ES-I3 (cell line): Measurements from ENCODE around the gene RAB40C.

Source experiments
- H3K36me3 ChIP-seq: 2 replicates; pipeline ENCODE4 v1.6.1; 2013; ENCODE audit warnings: mild to moderate bottlenecking, low read length, control low read depth, moderate library complexity; ENCODE audit not compliant: insufficient read depth
- H3K4me1 ChIP-seq: 2 replicates; pipeline ENCODE4 v1.6.1; 2013; ENCODE audit warnings: mild to moderate bottlenecking, control low read depth, low read length; ENCODE audit not compliant: insufficient read depth
- H3K9ac ChIP-seq: 2 replicates; pipeline ENCODE4 v1.6.1; 2013; ENCODE audit warnings: low read depth, mild to moderate bottlenecking, low read length, moderate library complexity
- H3K9me3 ChIP-seq: 2 replicates; pipeline ENCODE4 v1.6.1; 2013; ENCODE audit warnings: mild to moderate bottlenecking, low read length, moderate library complexity; ENCODE audit not compliant: control insufficient read depth, insufficient read depth

The RAB40C gene

GRCh38 chr16:651844-652243 lies 62.0 kb downstream of the RAB40C start:
- Histone ChIP-seq H3K36me3 (no peaks in the 10 kb centered on the region), H3K4me1 (no peaks in the 10 kb centered on the region), H3K9ac (no peak overlapping the region), H3K9me3 (no peaks in the 10 kb centered on the region)

DNA sequence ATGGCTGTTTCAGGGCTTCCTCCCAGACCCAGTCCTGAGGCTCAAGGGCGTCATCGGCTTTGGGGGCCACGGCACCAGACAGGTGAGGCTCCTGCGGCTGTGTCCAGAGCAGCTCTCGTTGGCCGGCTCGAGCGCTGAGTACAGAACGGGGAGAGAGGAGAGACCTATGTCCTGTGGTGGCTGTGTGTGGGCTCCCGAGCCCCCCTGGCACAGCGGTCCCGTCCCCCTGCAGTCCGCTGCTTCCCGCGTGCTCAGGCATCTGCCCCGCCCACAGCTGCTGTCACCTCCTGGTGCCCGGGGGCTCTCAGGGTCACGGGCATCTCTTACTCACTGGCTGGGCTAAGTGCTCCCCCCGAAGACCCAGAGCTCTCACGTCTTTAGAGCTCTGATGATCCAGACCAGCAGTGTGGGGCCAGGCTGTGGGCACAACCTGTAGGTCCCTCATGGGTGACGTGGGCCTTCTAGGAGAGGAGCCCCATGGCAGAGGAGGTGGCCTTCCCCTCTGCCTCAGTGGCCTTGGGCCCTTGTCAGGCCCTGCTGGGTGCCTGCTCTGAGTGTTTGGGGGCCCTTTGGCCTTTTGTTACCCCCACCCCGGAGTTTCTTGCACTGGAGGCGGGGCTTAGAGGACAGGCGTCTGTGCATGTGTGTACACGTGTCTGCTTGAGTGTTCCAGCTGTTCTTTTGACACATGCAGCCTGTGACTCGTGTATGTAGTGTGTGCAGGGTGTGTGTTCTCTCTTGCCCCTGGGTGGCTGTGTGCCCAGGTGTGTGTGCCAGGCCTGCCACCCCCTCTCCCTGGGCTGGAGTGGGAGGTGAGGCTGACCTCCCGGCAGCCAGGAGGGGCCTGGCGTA lies 62.8 kb downstream of the RAB40C start:
- Histone ChIP-seq H3K9ac (no peak overlapping the region), H3K36me3 (no peaks in the 10 kb centered on the region)

GRCh38 chr16:654034-654433 lies 64.2 kb downstream of the RAB40C start:
- Histone ChIP-seq H3K4me1 (no peaks in the 10 kb centered on the region), H3K36me3 (no peaks in the 10 kb centered on the region), H3K9me3 (no peaks in the 10 kb centered on the region), H3K9ac (no peak overlapping the region)

More for the DNA sequence above, 62.8 kb downstream of the RAB40C start:
- Histone ChIP-seq H3K9me3 (no peaks in the 10 kb centered on the region), H3K4me1 (no peaks in the 10 kb centered on the region)

DNA sequence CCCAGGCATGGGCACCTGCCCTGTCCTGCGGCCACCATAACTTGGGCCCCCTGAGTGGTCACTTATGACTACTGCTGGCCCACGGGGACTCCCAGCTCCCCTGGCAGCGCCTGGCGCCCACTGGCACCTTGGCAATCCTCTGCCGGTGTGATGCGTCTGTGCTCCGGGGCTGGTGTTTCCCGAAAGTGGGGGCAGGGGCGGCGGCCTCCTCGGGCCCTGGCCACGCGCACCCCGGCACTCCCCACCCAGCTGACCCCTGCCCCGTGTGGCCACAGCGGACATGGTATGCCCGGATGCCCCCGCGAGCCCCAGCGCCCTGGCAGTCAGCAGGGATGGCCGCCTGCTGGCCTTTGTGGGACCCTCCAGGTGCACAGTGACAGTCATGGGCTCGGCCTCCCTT lies 67.6 kb downstream of the RAB40C start:
- no peaks in the 10 kb centered on the region for H3K9me3 ChIP-seq
- no peaks in the 10 kb centered on the region for H3K36me3 ChIP-seq
- H3K9ac ChIP-seq: no peak overlapping the region
- H3K4me1 ChIP-seq: no peaks in the 10 kb centered on the region; the same call in 1 of the 2 replicates

- no peaks in the 10 kb centered on the region; the same call in 1 of the 2 replicates for H3K4me1 ChIP-seq
- H3K9me3 ChIP-seq: no peaks in the 10 kb centered on the region
- H3K36me3 ChIP-seq: no peaks in the 10 kb centered on the region
- no peak overlapping the region for H3K9ac ChIP-seq
These were observed 69.1 kb downstream of the RAB40C start for GRCh38 chr16:658679-659571.

DNA sequence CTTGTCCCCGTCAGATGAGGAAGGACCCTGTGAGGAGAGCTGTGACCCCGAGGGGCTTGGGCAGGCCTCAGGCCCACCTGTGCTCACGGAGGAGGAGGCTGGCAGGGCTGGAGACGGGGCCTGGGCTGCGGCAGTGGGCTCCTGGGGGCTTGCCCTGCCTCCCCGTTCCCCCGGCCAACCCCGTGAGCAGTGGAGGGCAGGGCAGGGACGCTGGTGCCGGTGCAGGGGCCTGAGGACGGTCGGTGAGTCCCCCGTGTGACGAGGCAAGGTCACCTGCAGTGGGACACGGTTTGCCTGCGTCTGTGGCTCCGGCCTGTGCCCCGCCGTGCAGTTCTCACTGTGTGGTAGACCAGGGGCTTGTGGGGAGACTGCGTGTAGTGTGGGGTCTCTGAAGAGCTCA lies 69.8 kb downstream of the RAB40C start:
- Histone ChIP-seq H3K36me3 (no peaks in the 10 kb centered on the region), H3K9ac (no peak overlapping the region), H3K9me3 (no peaks in the 10 kb centered on the region), H3K4me1 (no peaks in the 10 kb centered on the region; the same call in 1 of the 2 replicates)

DNA sequence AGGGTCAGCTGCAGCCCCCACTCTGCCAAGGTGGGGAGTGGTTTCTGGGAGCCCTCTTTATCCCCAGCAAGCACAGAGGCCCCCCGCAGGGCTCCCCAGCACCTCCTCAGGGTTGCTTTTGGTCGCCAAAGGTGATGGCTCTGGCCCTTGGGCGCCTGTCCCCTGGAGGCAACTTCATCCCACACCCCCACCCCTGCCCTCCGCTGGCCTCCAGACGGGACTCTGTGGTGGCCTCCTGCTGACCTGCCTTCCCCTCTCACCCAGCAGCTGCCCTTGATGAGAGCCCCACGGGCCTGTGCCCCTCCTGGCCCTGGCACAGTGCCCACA lies 70.2 kb downstream of the RAB40C start:
- Histone ChIP-seq H3K9ac (peak overlapping the region; percentile 51), H3K9me3 (no peaks in the 10 kb centered on the region), H3K4me1 (no peaks in the 10 kb centered on the region; the same call in 1 of the 2 replicates), H3K36me3 (no peaks in the 10 kb centered on the region)

- Histone ChIP-seq H3K9me3 (no peaks in the 10 kb centered on the region), H3K9ac (peak overlapping the region; percentile 51), H3K4me1 (no peaks in the 10 kb centered on the region; the same call in 1 of the 2 replicates), H3K36me3 (no peaks in the 10 kb centered on the region)
These were observed 70.8 kb downstream of the RAB40C start for GRCh38 chr16:660459-661183.

- no peaks in the 10 kb centered on the region for H3K36me3 ChIP-seq
- no peaks in the 10 kb centered on the region for H3K9me3 ChIP-seq
- H3K9ac ChIP-seq: no peak overlapping the region
- H3K4me1 ChIP-seq: no peaks in the 10 kb centered on the region; the same call in 1 of the 2 replicates
These were observed 71.4 kb downstream of the RAB40C start for GRCh38 chr16:661184-661821.

DNA sequence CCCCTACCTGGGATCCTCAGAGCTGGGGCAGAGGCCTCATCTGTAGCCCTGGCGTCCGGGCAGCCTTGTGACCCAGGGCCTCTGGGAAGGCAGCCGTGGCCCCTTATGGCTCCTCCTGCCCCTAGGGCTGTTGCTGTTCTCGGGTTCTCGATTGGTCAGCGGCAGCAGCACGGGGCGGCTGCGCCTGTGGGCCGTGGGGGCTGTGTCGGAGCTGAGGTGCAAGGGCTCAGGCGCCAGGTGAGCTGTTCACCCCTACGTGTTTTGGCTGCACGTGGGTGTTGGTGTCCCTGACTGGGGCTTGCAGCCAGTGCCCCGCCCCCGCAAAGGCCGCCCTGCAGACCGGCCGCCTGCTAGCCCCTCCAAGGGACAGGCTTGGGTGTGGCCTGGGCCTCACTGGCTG lies 72.2 kb downstream of the RAB40C start:
- Histone ChIP-seq H3K9ac (no peak overlapping the region), H3K36me3 (no peaks in the 10 kb centered on the region), H3K9me3 (no peaks in the 10 kb centered on the region), H3K4me1 (no peaks in the 10 kb centered on the region; the same call in 1 of the 2 replicates)

- H3K4me1 ChIP-seq: peaks cover 3% of the 10 kb centered on the region; the same call in 1 of the 2 replicates
- no peaks in the 10 kb centered on the region for H3K36me3 ChIP-seq
- H3K9me3 ChIP-seq: no peaks in the 10 kb centered on the region
- no peak overlapping the region for H3K9ac ChIP-seq
These were observed 72.7 kb downstream of the RAB40C start for GRCh38 chr16:662597-662996.

DNA sequence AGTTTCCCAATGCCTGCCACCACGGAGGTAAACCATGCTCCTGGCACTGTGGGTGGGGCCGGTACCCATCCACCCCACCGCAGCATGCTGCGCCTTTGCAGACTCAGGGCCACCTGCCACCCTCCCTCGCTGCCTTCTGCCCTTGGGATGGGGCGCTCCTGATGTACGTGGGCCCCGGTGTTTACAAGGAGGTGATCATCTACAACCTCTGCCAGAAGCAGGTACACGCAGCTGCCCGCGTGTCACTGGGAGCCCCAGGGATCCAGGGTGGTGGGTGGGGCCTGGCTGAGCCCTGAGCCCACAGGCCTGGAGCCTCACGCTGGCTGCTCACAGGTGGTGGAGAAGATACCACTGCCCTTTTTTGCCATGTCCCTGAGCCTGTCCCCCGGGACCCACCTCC lies 76.7 kb downstream of the RAB40C start:
- peaks cover 4% of the 10 kb centered on the region; the same call in 1 of the 2 replicates for H3K4me1 ChIP-seq
- H3K9ac ChIP-seq: no peak overlapping the region
- peaks cover 16% of the 10 kb centered on the region; the same call in 1 of the 2 replicates for H3K36me3 ChIP-seq
- no peaks in the 10 kb centered on the region for H3K9me3 ChIP-seq

DNA sequence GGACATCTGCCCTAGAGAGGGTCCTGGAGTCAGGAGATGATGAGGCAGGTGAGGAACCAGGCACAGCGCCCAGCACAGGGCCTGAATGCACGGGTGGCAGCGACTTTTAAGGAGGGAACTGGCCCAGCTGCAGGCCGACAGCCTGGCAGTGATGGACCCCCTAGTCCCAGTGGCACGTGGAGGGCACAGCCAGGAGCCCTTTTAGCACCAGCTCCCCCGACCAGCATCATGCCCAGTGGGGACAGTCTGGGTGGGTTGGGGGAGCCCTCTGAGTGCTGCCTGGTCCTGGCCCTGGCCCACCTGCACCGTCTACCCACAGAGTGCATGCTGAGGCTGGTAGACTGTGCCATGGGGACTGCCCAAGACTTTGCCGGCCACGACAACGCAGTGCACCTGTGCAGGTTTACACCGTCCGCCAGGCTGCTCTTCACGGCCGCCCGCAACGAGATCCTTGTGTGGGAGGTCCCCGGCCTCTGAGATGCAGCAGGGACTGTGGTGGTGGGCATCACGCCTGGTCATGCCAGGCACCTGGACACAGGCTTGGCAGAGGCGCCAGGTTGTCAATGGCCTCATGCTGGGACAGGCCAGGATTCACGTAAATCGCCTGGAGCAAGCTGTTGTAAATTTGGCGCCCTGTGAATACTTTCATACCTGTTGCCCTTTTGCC lies 77.4 kb downstream of the RAB40C start:
- Histone ChIP-seq H3K9ac (no peak overlapping the region), H3K4me1 (peaks cover 4% of the 10 kb centered on the region; the same call in 1 of the 2 replicates), H3K36me3 (peaks cover 19% of the 10 kb centered on the region; the same call in 1 of the 2 replicates), H3K9me3 (no peaks in the 10 kb centered on the region)
